ENCODE data around the gene ACTC1. TPM values are rescaled to one million over a fixed set of nuclear protein-coding genes. Genes with fewer than 3 reads are reported as not detected.

The ACTC1 gene
- total and polyA plus RNA-seq, 2 of the 13 experiments (the other 11 are each of a cell fraction or from before 2014, with no cell fraction given) = not detected

DNA sequence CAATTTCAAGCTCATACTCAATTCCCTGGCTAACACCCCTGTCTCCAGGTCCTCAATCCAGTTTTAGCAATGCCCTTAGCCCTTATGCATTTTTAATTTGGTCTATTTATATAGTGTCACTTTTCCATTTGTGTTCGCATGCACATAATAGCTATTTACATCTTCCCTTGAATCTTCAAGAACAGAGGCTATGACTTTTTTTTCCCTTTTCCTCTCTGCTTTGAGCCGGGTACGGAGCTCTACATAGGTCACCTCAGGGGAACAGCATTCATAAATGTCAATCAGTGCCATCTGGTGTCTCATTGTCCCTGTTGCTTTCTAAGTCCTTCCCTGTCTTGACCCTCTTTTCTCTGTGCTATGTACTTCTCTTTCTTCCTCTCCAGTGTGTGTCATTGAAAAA lies 26.5 kb upstream of the ACTC1 start (continued):
- TF ChIP-seq, protein P1, sequence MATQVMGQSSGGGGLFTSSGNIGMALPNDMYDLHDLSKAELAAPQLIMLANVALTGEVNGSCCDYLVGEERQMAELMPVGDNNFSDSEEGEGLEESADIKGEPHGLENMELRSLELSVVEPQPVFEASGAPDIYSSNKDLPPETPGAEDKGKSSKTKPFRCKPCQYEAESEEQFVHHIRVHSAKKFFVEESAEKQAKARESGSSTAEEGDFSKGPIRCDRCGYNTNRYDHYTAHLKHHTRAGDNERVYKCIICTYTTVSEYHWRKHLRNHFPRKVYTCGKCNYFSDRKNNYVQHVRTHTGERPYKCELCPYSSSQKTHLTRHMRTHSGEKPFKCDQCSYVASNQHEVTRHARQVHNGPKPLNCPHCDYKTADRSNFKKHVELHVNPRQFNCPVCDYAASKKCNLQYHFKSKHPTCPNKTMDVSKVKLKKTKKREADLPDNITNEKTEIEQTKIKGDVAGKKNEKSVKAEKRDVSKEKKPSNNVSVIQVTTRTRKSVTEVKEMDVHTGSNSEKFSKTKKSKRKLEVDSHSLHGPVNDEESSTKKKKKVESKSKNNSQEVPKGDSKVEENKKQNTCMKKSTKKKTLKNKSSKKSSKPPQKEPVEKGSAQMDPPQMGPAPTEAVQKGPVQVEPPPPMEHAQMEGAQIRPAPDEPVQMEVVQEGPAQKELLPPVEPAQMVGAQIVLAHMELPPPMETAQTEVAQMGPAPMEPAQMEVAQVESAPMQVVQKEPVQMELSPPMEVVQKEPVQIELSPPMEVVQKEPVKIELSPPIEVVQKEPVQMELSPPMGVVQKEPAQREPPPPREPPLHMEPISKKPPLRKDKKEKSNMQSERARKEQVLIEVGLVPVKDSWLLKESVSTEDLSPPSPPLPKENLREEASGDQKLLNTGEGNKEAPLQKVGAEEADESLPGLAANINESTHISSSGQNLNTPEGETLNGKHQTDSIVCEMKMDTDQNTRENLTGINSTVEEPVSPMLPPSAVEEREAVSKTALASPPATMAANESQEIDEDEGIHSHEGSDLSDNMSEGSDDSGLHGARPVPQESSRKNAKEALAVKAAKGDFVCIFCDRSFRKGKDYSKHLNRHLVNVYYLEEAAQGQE (IDR thresholded peaks at IDR 0.05; ENCODE audit: borderline replicate concordance in 1 of 2, low read depth in 1 of 2, low read length in 2 of 2) = no peak
- TF ChIP-seq TAF15 (IDR thresholded peaks at IDR 0.05; ENCODE audit: low read depth, low read length, poor library complexity, severe bottlenecking) (no peak), PHF5A (CRISPR knock-in tag; IDR thresholded peaks at IDR 0.05; ENCODE audit: low read depth, unreplicated experiment) (no peak), ZNF329 (CRISPR knock-in tag; IDR thresholded peaks at IDR 0.05; ENCODE audit: low read depth) (no peak), HHEX (CRISPR knock-in tag; IDR thresholded peaks at IDR 0.05) (no peak), SNRNP70 (IDR thresholded peaks at IDR 0.05; ENCODE audit: low read depth, low read length) (no peak), MBD4 (IDR thresholded peaks at IDR 0.05; ENCODE audit: borderline replicate concordance, low read length) (no peak)

DNA sequence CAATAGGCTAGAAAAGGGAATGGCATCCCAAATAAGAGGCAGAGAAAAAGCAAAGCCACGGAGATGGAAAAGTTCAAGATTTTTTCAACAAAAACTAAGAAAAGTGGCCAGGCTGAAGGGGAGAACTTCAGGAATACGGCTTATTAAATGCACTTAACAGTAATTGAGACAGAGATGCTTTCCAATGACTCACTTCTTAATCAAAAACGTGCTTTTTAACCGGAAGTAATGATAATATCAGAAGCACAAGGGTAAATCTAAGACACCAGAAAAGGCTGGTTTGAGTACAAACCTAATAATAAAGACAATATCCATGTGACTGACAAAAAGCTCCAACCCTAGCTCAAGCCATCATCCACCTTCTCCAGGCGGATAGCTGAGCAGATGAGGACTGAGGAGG lies 24.8 kb upstream of the ACTC1 start:
- in situ Hi-C loops (cut with HindIII; ENCODE audit: extremely low pct_ligation_motif_present, low pct_unique_long_range_greater_than_20kb) = no loop called here
- Histone ChIP-seq H3K4me1 (ENCODE audit: insufficient read depth, low read length) (no peaks in the 10 kb centered on the region), H3K36me3 (replicated peaks in 1 of 2; ENCODE audit: control insufficient read depth in 1 of 2, insufficient read depth in 2 of 2, low read length in 2 of 2) (no peaks in the 10 kb centered on the region), H3K9me3 (ENCODE audit: low read length) (no peaks in the 10 kb centered on the region), H3K4me2 (ENCODE audit: low read depth, low read length) (no peak overlapping the region), H4K20me1 (ENCODE audit: insufficient read depth, low read length) (no peaks in the 10 kb centered on the region), H3K4me3 (replicated peaks in 1 of 3; ENCODE audit: insufficient read depth in 1 of 3, low read depth in 2 of 3, low read length in 3 of 3) (no peak overlapping the region), H3K27ac (ENCODE audit: extremely low read length, insufficient read depth, low read length) (no peak overlapping the region), H3K27me3 (ENCODE audit: control insufficient read depth in 1 of 2, insufficient read depth in 2 of 2, low read length in 2 of 2) (no peaks in the 10 kb centered on the region), H3K9ac (ENCODE audit: insufficient read depth, low read depth, low read length) (no peak overlapping the region), H3K79me2 (ENCODE audit: insufficient read depth, low read length) (no peaks in the 10 kb centered on the region), H2AFZ (ENCODE audit: low read length) (no peak overlapping the region)
- ATAC-seq (no peak), DNase-seq (ENCODE audit: low spot score) (no peak), FAIRE-seq (no peak)
- 6% methylated on average over 5 of the region's 5 CpGs for WGBS (ENCODE audit: low lambda C conversion rate)
- intact Hi-C loops (cut with micrococcal nuclease; ENCODE audit: unreplicated experiment) = no loop called here
- TF ChIP-seq TBX3 (IDR thresholded peaks at IDR 0.05; ENCODE audit: borderline replicate concordance) (no peak), ZNF577 (CRISPR knock-in tag; IDR thresholded peaks at IDR 0.05; ENCODE audit: borderline replicate concordance, low read depth) (no peak), KDM4B (CRISPR knock-in tag; IDR thresholded peaks at IDR 0.05) (no peak)
- TF ChIP-seq, protein P2, sequence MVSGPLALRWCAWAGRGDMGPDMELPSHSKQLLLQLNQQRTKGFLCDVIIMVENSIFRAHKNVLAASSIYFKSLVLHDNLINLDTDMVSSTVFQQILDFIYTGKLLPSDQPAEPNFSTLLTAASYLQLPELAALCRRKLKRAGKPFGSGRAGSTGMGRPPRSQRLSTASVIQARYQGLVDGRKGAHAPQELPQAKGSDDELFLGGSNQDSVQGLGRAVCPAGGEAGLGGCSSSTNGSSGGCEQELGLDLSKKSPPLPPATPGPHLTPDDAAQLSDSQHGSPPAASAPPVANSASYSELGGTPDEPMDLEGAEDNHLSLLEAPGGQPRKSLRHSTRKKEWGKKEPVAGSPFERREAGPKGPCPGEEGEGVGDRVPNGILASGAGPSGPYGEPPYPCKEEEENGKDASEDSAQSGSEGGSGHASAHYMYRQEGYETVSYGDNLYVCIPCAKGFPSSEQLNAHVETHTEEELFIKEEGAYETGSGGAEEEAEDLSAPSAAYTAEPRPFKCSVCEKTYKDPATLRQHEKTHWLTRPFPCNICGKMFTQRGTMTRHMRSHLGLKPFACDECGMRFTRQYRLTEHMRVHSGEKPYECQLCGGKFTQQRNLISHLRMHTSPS (CRISPR knock-in tag; IDR thresholded peaks at IDR 0.05; ENCODE audit: low read depth) = no peak
- TF ChIP-seq, protein P3, sequence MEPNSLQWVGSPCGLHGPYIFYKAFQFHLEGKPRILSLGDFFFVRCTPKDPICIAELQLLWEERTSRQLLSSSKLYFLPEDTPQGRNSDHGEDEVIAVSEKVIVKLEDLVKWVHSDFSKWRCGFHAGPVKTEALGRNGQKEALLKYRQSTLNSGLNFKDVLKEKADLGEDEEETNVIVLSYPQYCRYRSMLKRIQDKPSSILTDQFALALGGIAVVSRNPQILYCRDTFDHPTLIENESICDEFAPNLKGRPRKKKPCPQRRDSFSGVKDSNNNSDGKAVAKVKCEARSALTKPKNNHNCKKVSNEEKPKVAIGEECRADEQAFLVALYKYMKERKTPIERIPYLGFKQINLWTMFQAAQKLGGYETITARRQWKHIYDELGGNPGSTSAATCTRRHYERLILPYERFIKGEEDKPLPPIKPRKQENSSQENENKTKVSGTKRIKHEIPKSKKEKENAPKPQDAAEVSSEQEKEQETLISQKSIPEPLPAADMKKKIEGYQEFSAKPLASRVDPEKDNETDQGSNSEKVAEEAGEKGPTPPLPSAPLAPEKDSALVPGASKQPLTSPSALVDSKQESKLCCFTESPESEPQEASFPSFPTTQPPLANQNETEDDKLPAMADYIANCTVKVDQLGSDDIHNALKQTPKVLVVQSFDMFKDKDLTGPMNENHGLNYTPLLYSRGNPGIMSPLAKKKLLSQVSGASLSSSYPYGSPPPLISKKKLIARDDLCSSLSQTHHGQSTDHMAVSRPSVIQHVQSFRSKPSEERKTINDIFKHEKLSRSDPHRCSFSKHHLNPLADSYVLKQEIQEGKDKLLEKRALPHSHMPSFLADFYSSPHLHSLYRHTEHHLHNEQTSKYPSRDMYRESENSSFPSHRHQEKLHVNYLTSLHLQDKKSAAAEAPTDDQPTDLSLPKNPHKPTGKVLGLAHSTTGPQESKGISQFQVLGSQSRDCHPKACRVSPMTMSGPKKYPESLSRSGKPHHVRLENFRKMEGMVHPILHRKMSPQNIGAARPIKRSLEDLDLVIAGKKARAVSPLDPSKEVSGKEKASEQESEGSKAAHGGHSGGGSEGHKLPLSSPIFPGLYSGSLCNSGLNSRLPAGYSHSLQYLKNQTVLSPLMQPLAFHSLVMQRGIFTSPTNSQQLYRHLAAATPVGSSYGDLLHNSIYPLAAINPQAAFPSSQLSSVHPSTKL (CRISPR knock-in tag; IDR thresholded peaks at IDR 0.05) = no peak
- CTCF ChIA-PET (ENCODE audit: low intra/inter-chr PET ratio, low total read pairs) = no interaction called here
- POLR2A ChIA-PET = no interaction called here
- BruUV-seq (replicated peaks) = no TSS peak

Data from HepG2 (cell line).